LNCaP clone FGC (cell line): ENCODE data around the gene TSHZ2.

Experiments
- DNase-seq: peaks from one replicate; pipeline ENCODE4 v3.0.0-alpha.2; 2011; ENCODE audit warnings: low read depth
- H3K4me3 ChIP-seq: 2 replicates; pipeline ENCODE4 v1.5.1; 2011; ENCODE audit warnings: mild to moderate bottlenecking, low read depth, low read length, control low read depth
- CTCF ChIP-seq: IDR thresholded peaks from 2 replicates; pipeline ENCODE4 v1.5.1; 2012; ENCODE audit warnings: mild to moderate bottlenecking; ENCODE audit not compliant: control insufficient read depth, insufficient read depth; ENCODE audit errors: extremely low read depth

The TSHZ2 gene

GRCh38 chr20:53126185-53126584 lies 154.0 kb downstream of the TSHZ2 start:
- peak; percentile 43 for DNase-seq
- no peak for TF ChIP-seq CTCF
- H3K4me3 ChIP-seq = no peak overlapping the region

- TF ChIP-seq CTCF = no peak
- H3K4me3 ChIP-seq = no peak overlapping the region
- no peak for DNase-seq
Measured at GRCh38 chr20:53127027-53127426, 154.9 kb downstream of the TSHZ2 start.

- H3K4me3 ChIP-seq = no peak overlapping the region
- no peak for TF ChIP-seq CTCF
- no peak for DNase-seq
Measured at GRCh38 chr20:53128004-53128403, 155.8 kb downstream of the TSHZ2 start.

- TF ChIP-seq CTCF = no peak
- H3K4me3 ChIP-seq = no peak overlapping the region
- DNase-seq = no peak
Measured at GRCh38 chr20:53129563-53129962, 157.4 kb downstream of the TSHZ2 start.

- DNase-seq = no peak
- no peak for TF ChIP-seq CTCF
- no peak overlapping the region for H3K4me3 ChIP-seq
Measured at GRCh38 chr20:53130795-53131194, 158.6 kb downstream of the TSHZ2 start.

- no peak for DNase-seq
- TF ChIP-seq CTCF = no peak
- H3K4me3 ChIP-seq = no peak overlapping the region
Measured at GRCh38 chr20:53133125-53133524, 161.0 kb downstream of the TSHZ2 start.

DNA sequence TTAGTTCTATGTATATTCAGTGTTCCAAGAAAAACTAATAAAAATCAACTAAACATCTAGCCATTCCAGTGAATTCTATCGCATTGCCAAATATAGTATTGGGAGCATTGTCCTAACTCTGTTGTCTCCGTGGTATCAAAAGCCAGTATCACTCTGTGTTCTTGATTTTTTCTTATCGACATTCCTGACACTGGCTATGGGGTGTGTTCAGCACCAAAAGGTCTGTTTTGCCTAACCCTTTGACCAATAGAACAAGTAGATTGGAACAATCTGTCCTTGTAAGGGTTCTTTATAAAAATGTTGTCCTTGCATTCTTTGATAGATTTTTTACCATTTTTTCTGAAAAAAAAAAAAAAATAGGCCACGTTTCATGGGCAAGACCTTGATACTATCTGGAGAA lies 161.5 kb downstream of the TSHZ2 start:
- H3K4me3 ChIP-seq = no peak overlapping the region
- no peak for TF ChIP-seq CTCF
- no peak for DNase-seq
